Measurements from ENCODE around the gene MYO16. TPM values are rescaled to one million over a fixed set of nuclear protein-coding genes. Genes with fewer than 3 reads are reported as not detected.
A peak's percentile ranks its signal among the peaks of the same experiment; 100 is the strongest.

MYO16 gene
- total RNA-seq, 1 experiment from 2014 or later: not detected

DNA sequence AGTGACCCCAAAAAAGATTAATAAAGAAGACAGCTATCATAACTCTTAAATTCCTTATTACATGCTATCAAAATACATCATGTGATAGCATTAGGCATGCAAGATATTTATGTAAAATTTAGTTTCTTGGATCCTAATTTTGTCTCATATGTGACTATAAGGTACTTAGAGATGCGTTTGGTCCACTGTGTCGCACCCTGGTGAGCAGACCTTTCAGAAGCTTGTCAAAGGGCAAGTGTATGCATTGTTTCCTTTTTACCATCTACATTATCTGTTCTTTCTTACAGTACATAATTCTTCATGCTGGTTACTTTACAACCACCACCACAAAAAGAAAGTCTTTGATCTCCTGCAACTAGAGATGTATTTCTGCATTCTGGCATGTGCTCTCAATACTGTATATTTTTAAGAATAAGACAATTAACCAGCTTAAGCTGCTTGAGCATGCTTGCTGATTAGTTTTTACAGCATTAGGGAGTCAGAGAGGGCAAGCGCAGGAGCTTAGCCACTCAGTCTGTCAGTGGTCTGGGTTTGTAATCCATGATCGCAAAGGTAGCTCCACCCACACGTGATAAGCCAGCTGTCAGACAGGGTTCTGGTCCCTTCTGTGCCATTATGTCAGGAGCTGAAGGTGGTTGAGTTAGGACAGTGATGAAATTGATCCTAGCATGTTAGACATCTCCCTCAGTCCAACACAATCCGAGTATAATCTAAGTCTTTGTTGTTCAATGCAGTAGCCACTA is 500.9 kb downstream of the MYO16 start:
- no peak for DNase-seq
- Histone ChIP-seq H3K27ac (no peak overlapping the region), H3K4me3 (no peak overlapping the region), H3K27me3 (no peaks in the 10 kb centered on the region), H3K4me1 (no peaks in the 10 kb centered on the region), H3K36me3 (no peaks in the 10 kb centered on the region), H3K9me3 (replicated peaks) (no peaks in the 10 kb centered on the region)

DNA sequence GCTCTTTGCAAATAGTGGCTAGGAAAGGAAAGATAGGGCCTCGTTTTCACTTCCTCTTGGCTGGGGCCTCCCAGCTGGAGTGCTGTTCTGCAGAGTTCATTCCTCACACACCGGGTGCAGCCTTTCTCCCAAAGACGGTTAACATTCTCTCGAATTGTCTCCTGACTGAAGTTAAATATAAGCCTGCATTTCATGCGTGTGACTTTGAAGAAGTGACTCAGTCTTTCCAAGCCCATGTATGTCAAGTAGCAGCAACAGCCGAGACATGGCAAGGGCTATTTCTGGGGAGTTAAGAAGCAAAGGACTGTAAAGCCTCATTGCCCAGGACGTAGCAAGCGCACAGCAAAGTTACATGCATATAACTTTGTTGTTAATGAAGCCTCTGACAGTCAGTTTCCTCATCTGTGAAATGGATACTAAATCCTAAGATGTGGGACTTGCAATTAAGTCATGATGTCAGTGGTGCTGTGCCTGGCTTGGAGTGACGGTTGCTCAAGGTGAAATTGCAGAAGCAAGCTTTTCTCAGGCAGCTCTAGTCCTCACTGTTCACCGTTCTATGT is 502.4 kb downstream of the MYO16 start:
- no peak overlapping the region for H3K4me3 ChIP-seq
- H3K27me3 ChIP-seq: no peaks in the 10 kb centered on the region
- no peaks in the 10 kb centered on the region for H3K9me3 ChIP-seq (replicated peaks)
- no peaks in the 10 kb centered on the region for H3K36me3 ChIP-seq
- H3K27ac ChIP-seq: no peak overlapping the region
- no peaks in the 10 kb centered on the region for H3K4me1 ChIP-seq
- DNase-seq: no peak

DNA sequence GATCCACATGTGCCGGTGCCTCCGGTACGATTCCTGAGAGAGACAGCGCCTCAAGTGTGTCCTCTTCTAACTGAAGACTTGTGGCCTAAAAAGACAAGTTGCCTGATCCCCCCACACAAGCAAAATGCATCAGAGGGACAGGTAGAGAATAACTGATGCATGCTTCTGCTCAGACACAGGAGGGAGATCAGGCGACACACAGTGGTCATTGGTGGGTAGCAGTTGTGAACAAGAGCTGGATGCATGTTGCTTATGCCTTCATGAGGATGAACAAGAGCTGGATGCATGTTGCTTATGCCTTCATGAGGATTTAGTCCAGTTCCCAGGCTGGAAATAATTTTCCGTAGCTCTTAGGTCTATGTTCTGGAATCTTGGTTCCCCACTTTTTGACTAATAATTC is 505.6 kb downstream of the MYO16 start:
- Histone ChIP-seq H3K9me3 (replicated peaks) (no peaks in the 10 kb centered on the region), H3K4me3 (no peak overlapping the region), H3K27me3 (no peaks in the 10 kb centered on the region), H3K36me3 (no peaks in the 10 kb centered on the region), H3K27ac (no peak overlapping the region), H3K4me1 (no peaks in the 10 kb centered on the region)
- no peak for DNase-seq

DNA sequence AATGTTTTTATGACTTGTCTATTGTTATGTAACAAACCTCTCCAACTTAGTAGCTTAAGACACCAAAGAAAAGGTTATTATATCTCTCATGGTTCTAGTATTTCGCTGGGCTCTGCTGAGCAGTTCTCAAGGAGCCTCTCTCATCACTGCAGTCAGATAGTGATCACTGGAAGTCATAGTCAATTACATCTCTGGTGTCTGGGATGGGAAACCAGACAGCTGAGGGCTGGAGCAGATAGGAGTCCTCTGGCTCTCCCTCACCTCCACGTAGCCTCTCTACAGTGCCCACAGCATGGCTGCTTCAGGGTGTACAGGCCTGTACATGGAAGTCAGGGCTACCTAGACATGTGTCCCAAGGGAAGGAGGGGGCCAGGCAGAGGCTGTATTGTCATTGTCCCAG is 507.5 kb downstream of the MYO16 start:
- no peak overlapping the region for H3K27ac ChIP-seq
- no peaks in the 10 kb centered on the region for H3K36me3 ChIP-seq
- DNase-seq: no peak
- no peak overlapping the region for H3K4me3 ChIP-seq
- no peaks in the 10 kb centered on the region for H3K27me3 ChIP-seq
- no peaks in the 10 kb centered on the region for H3K9me3 ChIP-seq (replicated peaks)
- no peaks in the 10 kb centered on the region for H3K4me1 ChIP-seq

DNA sequence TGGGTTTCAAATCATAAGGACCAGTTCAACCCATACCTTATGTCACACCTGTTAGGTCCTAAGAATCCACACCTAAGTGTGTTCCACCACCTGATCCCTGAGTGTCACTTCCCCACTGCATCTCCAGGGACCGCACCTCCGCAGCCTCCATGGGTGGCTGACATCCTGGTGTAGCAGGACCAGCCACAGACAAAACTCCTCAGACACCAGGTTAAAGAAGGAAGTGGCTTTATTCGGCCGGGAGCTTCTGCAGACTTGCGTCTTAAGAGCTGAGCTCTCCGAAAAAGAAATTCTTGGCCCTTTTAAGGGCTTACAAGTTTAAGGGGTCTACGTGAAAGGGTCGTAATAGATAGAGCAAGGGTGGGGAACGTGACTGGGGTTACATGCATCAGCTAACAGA is 509.9 kb downstream of the MYO16 start:
- no peak for DNase-seq
- Histone ChIP-seq H3K27me3 (no peaks in the 10 kb centered on the region), H3K27ac (no peak overlapping the region), H3K9me3 (replicated peaks) (no peaks in the 10 kb centered on the region), H3K4me1 (no peaks in the 10 kb centered on the region), H3K36me3 (no peaks in the 10 kb centered on the region), H3K4me3 (no peak overlapping the region)

DNA sequence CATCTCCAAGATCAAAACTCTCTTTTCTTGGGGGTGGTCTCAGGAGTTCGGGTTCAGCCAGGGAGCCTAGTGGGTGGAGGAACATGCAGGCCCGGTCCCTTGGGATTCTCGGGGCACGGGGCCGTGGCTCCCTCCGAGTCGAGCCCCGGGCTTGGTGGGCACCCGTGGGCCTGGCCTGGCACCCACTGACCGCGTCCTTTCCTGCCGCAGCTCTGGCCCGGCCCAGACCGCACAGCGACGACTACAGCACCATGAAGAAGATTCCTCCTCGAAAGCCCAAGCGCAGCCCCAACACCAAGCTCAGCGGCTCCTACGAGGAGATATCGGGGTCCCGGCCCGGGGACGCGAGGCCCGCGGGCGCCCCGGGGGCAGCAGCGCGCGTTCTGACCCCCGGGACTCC is 510.6 kb downstream of the MYO16 start:
- H3K27ac ChIP-seq: no peak overlapping the region

DNA sequence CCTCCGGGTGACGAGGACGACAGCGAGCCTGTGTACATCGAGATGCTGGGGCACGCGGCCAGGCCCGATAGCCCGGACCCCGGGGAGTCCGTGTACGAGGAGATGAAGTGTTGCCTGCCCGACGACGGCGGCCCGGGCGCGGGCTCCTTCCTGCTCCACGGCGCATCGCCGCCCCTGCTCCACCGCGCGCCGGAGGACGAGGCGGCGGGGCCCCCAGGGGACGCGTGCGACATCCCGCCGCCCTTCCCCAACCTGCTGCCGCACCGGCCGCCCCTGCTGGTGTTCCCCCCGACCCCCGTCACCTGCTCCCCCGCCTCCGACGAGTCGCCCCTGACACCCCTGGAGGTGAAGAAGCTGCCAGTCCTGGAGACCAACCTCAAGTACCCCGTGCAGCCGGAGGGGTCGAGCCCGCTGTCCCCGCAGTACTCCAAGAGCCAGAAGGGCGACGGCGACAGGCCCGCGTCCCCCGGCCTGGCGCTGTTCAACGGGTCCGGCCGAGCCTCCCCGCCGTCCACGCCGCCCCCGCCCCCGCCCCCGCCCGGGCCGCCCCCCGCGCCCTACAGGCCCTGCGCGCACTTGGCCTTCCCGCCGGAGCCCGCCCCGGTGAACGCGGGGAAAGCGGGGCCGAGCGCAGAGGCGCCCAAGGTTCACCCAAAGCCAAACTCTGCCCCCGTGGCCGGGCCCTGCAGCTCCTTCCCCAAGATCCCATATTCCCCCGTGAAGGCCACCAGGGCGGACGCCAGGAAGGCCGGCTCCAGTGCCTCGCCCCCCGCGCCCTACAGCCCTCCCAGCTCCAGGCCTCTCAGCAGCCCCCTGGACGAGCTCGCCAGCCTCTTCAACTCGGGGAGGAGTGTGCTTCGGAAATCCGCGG is 511.3 kb downstream of the MYO16 start:
- Histone ChIP-seq H3K9me3 (replicated peaks) (no peaks in the 10 kb centered on the region), H3K27ac (no peak overlapping the region), H3K4me1 (no peaks in the 10 kb centered on the region), H3K4me3 (no peak overlapping the region), H3K27me3 (no peaks in the 10 kb centered on the region), H3K36me3 (no peaks in the 10 kb centered on the region)
- no peak for DNase-seq

More for the DNA sequence above, 510.6 kb downstream of the MYO16 start:
- no peak for DNase-seq
- H3K4me1 ChIP-seq: no peaks in the 10 kb centered on the region
- no peaks in the 10 kb centered on the region for H3K27me3 ChIP-seq
- no peak overlapping the region for H3K4me3 ChIP-seq
- no peaks in the 10 kb centered on the region for H3K9me3 ChIP-seq (replicated peaks)
- no peaks in the 10 kb centered on the region for H3K36me3 ChIP-seq

DNA sequence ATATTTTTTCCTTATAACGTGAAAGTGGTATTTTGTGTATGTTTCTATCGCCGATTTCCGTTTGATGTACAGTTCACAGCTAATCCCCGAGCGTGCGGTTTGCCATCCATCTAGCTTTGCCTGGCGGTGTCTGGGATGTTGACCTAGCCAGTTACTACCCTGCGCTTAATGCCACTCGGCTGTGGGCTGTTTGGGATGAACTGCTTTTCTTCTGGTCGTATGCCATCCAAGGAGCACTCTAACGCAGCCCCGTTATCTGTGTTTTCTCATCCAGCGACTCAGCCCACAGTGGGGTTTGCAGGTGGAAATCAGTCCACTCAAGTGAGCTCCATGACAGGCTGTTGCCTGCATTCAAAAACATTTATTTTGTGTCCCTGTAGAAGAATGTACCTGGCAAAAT is 512.3 kb downstream of the MYO16 start:
- H3K9me3 ChIP-seq (replicated peaks): no peaks in the 10 kb centered on the region
- H3K4me3 ChIP-seq: no peak overlapping the region
- no peak for DNase-seq
- no peaks in the 10 kb centered on the region for H3K4me1 ChIP-seq
- H3K27ac ChIP-seq: no peak overlapping the region
- H3K36me3 ChIP-seq: no peaks in the 10 kb centered on the region
- no peaks in the 10 kb centered on the region for H3K27me3 ChIP-seq

DNA sequence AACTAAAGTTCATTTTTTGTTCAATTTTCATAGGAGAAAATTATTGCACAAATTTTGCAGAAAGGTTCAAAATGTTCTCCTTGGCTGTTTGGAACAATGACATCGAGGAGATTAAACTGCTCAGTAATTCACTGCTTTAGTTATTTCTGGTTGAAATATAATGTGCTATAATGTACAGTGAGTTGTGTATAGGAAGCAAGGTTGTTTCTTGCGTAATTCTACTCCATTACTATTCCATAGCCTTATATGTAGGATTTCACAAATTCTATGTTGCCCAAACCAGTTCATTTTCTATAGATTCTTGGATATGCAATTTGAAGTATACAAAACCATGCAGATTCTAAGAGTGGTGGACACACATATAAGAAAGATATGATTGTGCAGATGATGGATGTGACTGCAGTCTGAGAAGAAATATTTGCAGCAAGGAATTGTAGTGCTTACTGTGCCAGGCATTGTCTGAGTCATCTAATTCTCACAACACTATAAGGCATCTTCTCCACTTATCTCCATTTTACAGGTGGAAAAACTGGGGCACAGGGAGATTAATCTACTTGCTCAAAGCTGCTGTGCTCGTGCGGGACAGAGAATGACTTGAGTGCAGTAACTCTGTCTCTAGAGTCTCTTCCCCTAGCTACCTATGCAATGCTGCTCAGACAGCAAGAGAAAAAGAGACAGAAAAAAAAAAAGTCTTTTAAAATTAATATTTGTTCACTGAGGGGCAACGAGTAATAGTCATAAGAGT is 515.5 kb downstream of the MYO16 start:
- DNase-seq: no peak
- Histone ChIP-seq H3K4me1 (no peaks in the 10 kb centered on the region), H3K36me3 (no peaks in the 10 kb centered on the region), H3K27me3 (no peaks in the 10 kb centered on the region), H3K4me3 (no peak overlapping the region), H3K9me3 (replicated peaks) (no peaks in the 10 kb centered on the region), H3K27ac (no peak overlapping the region)

DNA sequence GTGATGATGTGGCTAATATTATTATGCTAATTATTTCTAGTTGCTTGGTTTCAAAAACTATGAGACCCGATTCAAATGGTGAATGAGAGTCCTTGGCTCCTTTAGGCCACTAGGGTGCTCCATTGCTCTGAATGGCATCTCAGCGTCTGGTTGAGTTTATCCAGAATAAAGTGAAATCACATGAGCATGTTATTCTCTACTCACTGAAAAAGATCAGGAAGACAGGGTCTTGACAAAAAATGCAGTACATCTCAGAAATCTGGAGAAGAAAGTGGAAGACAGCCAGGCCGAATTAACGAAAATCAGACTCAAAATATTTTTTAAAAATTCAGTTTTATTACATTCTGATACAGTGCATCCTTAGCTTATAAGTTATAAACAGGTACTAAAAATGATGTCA is 516.2 kb downstream of the MYO16 start:
- no peaks in the 10 kb centered on the region for H3K4me1 ChIP-seq
- no peaks in the 10 kb centered on the region for H3K9me3 ChIP-seq (replicated peaks)
- no peak overlapping the region for H3K27ac ChIP-seq
- DNase-seq: peak; percentile 13 to 51
- no peaks in the 10 kb centered on the region for H3K36me3 ChIP-seq
- no peaks in the 10 kb centered on the region for H3K27me3 ChIP-seq
- no peak overlapping the region for H3K4me3 ChIP-seq

DNA sequence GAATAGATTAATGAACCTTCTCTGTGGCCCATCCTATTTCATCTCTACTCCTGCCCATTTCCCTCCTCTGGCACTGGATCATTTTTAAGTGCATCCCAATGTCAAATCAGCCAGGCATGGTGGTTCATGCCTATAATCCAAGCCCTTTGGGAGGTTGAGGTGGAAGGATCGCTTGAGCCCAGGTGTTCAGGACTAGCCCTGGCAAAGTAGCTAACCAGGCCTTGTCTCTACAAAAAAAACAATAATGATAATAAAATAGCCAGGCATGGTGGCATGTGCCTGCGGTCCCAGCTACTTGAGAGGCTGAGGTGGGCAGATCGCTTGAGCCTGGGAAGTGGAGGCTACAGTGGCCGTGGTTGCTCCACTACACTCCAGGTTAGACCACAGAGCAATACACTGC is 517.0 kb downstream of the MYO16 start:
- Histone ChIP-seq H3K4me1 (no peaks in the 10 kb centered on the region), H3K27me3 (no peaks in the 10 kb centered on the region), H3K36me3 (no peaks in the 10 kb centered on the region), H3K27ac (no peak overlapping the region), H3K9me3 (replicated peaks) (no peaks in the 10 kb centered on the region), H3K4me3 (no peak overlapping the region)
- no peak for DNase-seq

DNA sequence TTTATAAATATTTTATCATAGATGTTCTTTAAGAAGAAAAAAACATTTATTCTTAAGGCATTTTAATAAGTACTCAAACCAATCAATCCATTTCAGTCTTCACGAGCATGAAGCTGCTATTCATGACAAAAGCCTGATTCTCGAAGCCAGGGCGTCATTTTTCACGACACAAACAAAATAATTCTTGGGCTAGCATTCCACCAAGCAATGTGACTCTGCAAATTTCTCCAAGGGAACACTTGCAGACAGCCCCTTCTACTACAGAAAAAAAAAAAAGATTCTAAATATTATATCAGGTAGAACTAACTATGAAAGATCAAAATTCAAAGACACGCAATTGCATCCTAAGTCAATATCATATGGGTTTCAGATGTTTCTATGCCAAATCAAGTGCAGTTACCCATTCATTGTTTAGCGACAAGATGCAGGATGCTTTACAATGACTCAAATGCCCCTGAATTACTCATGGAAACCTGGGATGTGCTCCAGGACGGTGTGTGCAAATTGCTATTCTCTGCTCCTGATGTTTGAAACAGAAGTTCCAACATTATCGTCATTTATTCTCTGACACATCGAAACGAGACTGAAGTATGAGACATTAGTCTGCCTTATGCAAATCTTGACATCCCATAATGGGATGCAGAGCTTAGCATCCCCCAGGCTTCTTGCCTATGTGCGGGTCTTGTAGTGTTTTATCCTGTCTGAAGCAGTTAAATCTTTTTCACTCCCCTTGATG is 517.7 kb downstream of the MYO16 start:
- no peak overlapping the region for H3K4me3 ChIP-seq
- H3K4me1 ChIP-seq: no peaks in the 10 kb centered on the region
- no peaks in the 10 kb centered on the region for H3K27me3 ChIP-seq
- H3K9me3 ChIP-seq (replicated peaks): no peaks in the 10 kb centered on the region
- no peaks in the 10 kb centered on the region for H3K36me3 ChIP-seq
- H3K27ac ChIP-seq: no peak overlapping the region
- DNase-seq: no peak

DNA sequence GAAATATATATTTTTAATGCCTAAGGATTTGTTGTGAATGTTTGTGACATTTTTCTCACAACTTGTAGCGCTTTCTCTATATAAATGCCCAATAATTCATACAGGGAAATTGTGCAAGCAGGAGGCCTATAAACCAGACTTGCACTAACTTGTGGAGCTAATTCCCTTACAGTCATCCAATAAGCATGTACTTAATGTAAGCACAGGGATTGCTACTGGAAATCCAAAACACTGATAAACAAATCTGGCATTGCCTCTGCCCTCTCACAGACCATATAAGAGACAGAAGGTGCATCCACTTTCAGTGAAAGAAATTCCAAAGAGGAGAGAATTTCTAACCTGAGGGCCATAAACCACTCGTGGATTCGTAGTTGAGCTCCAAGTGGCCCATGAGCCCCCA is 518.8 kb downstream of the MYO16 start:
- Histone ChIP-seq H3K36me3 (no peaks in the 10 kb centered on the region), H3K9me3 (replicated peaks) (no peaks in the 10 kb centered on the region), H3K4me3 (no peak overlapping the region), H3K27ac (no peak overlapping the region), H3K4me1 (no peaks in the 10 kb centered on the region), H3K27me3 (no peaks in the 10 kb centered on the region)
- no peak for DNase-seq

DNA sequence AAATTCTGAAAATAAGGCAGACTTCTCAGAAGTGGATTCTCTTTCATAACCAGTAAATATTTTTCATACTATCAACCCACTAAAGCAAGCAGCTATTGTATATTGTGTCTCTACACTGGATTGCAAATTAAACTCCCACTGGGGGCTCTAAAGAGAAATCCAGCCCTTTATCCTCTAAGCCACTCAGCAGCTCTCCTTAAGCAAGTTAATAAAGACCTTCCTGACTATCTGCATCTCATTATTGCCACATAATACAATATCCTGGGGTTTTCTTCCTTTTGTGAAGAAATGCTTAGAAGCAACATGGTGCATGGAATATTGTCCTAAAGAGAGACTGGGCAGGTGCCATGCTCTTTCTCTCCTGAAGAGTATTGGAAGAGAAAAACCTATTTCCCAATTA is 521.3 kb downstream of the MYO16 start:
- no peak overlapping the region for H3K27ac ChIP-seq
- DNase-seq: no peak
- no peaks in the 10 kb centered on the region for H3K36me3 ChIP-seq
- peaks cover 3% of the 10 kb centered on the region; the same call in 1 of the 2 replicates for H3K4me1 ChIP-seq
- no peaks in the 10 kb centered on the region for H3K9me3 ChIP-seq (replicated peaks)
- H3K4me3 ChIP-seq: no peak overlapping the region
- no peaks in the 10 kb centered on the region for H3K27me3 ChIP-seq
